Endothelial cell of umbilical vein (primary cell): Measurements from ENCODE around the gene MAP1B.

Source experiments
- EZH2 ChIP-seq: IDR thresholded peaks from 2 replicates; pipeline ENCODE4 v1.6.1; 2012; ENCODE audit warnings: borderline replicate concordance, low read depth, mild to moderate bottlenecking, moderate library complexity, low read length, inconsistent platforms; ENCODE audit not compliant: severe bottlenecking
- FOS ChIP-seq: IDR thresholded peaks from 2 replicates; pipeline ENCODE4 v1.6.1; 2011; ENCODE audit warnings: mild to moderate bottlenecking, low read length, moderate library complexity, borderline replicate concordance; ENCODE audit not compliant: insufficient read depth
- GATA2 ChIP-seq: IDR thresholded peaks from 2 replicates; pipeline ENCODE4 v1.7.0; 2011; ENCODE audit warnings: low read depth, mild to moderate bottlenecking, moderate library complexity, mixed read lengths, low read length; ENCODE audit not compliant: insufficient read length, insufficient read depth
- JUN ChIP-seq: IDR thresholded peaks from 2 replicates; pipeline ENCODE4 v1.6.1; 2011; ENCODE audit warnings: borderline replicate concordance, low read depth; ENCODE audit not compliant: insufficient read length, insufficient read depth
- MYC ChIP-seq: IDR thresholded peaks from one replicate; pipeline ENCODE4 v1.6.1; 2011; ENCODE audit warnings: mild to moderate bottlenecking, low read depth, low read length
- POLR2A ChIP-seq: IDR thresholded peaks from 2 replicates; pipeline ENCODE4 v1.6.1; 2012; ENCODE audit warnings: low read depth, mild to moderate bottlenecking, control low read depth, low read length
- POLR2AphosphoS5 ChIP-seq: IDR thresholded peaks from 2 replicates; pipeline ENCODE4 v1.6.1; 2012; ENCODE audit warnings: low read depth, mild to moderate bottlenecking, control low read depth, low read length, moderate library complexity; ENCODE audit not compliant: insufficient read depth
- TF ChIP-seq, protein P1 (sequence below), 2 donors: IDR thresholded peaks; 1 replicate in 1 of 2; 2 replicates in 1 of 2; pipeline ENCODE4 v1.5.1; 2011; ENCODE audit warnings: low read length in 2 of 2, mild to moderate bottlenecking in 2 of 2, moderate library complexity in 2 of 2, control low read depth in 1 of 2, inconsistent platforms in 1 of 2, low read depth in 1 of 2; ENCODE audit not compliant: insufficient read depth in 1 of 2; ENCODE audit errors: extremely low read depth in 1 of 2
- TF ChIP-seq, protein P2 (sequence below): IDR thresholded peaks from 2 replicates; pipeline ENCODE4 v1.6.1; 2011; ENCODE audit not compliant: insufficient read depth, insufficient read length

DNA sequence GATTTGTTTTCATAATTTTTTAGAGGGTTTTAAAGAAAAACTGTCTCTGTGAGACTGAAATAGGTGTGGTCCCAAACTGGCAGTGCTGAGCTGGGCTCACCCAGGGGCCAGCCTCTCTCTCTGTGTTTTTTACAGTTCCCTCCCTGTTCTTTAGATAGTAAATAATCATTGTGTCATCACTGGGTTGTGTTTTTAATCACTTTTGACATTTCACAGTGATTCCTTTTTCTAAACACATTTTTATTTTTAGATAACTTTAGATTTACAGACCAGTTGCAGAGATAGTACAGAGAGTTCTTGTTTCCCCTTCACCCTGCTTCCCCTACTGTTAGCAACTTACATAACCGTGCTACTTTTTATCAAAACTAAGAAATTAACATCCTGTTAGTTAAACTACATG, 44.4 kb downstream of the MAP1B start:
- TF ChIP-seq POLR2A (no peak), EZH2 (no peak), JUN (no peak), POLR2AphosphoS5 (no peak), FOS (no peak), MYC (no peak), GATA2 (no peak)
- TF ChIP-seq, protein P1, sequence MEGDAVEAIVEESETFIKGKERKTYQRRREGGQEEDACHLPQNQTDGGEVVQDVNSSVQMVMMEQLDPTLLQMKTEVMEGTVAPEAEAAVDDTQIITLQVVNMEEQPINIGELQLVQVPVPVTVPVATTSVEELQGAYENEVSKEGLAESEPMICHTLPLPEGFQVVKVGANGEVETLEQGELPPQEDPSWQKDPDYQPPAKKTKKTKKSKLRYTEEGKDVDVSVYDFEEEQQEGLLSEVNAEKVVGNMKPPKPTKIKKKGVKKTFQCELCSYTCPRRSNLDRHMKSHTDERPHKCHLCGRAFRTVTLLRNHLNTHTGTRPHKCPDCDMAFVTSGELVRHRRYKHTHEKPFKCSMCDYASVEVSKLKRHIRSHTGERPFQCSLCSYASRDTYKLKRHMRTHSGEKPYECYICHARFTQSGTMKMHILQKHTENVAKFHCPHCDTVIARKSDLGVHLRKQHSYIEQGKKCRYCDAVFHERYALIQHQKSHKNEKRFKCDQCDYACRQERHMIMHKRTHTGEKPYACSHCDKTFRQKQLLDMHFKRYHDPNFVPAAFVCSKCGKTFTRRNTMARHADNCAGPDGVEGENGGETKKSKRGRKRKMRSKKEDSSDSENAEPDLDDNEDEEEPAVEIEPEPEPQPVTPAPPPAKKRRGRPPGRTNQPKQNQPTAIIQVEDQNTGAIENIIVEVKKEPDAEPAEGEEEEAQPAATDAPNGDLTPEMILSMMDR (IDR thresholded peaks at IDR 0.05; ENCODE audit: extremely low read depth in 1 of 2, insufficient read depth in 1 of 2, low read depth in 1 of 2, low read length in 2 of 2): no peak
- TF ChIP-seq, protein P2, sequence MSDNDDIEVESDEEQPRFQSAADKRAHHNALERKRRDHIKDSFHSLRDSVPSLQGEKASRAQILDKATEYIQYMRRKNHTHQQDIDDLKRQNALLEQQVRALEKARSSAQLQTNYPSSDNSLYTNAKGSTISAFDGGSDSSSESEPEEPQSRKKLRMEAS: no peak
